Stimulated activated naive B cell treated with anti-CD40 and anti-IgM and Interleukin-4, amounts not matched to agents 10 μg/mL and 1 μg/mL and 100 μg/mL, for 72 hours (primary cell): ENCODE measurements around the gene RNF157.
"Not testable (repeated sequence)": the region's sequence is repeated elsewhere in the genome, so short reads cannot be mapped to it uniquely, and the experiment has no call there.

Experiments used
- ATAC-seq, 2 donors: fragments of 150-1000 bp; cut with Tn5 transposase; replicated peaks; 2 replicates each; pipeline ENCODE4 v1.10.0; 2021; ENCODE audit warnings: moderate library complexity in 1 of 2
- DNase-seq: peaks from one replicate; pipeline ENCODE4 v3.0.0; 2021
- H3K27ac Mint-ChIP-seq: one replicate; pipeline ENCODE4 v1.8.0; 2022; ENCODE audit warnings: mild to moderate bottlenecking, mixed read lengths
- H3K27me3 Mint-ChIP-seq, 2 donors: one replicate each; pipeline ENCODE4 v1.8.0; 2022; ENCODE audit warnings: mixed read lengths in 2 of 2
- H3K36me3 Mint-ChIP-seq, 2 donors: one replicate each; pipeline ENCODE4 v1.8.0; 2022; ENCODE audit warnings: mixed read lengths in 2 of 2, mild to moderate bottlenecking in 1 of 2
- H3K4me1 Mint-ChIP-seq, 2 donors: one replicate each; pipeline ENCODE4 v1.8.0; 2022; ENCODE audit warnings: mixed read lengths in 2 of 2, mild to moderate bottlenecking in 1 of 2
- H3K4me3 Mint-ChIP-seq, 2 donors: one replicate each; pipeline ENCODE4 v1.8.0; 2022; ENCODE audit warnings: mild to moderate bottlenecking in 2 of 2, mixed read lengths in 2 of 2, moderate library complexity in 1 of 2
- H3K9me3 Mint-ChIP-seq, 2 donors: one replicate each; pipeline ENCODE4 v1.8.0; 2022; ENCODE audit warnings: mixed read lengths in 2 of 2, mild to moderate bottlenecking in 1 of 2

The RNF157 gene

GRCh38 chr17:76265624-76266243, 25.4 kb upstream of the RNF157 start:
- peaks cover 32 to 40% of the 10 kb centered on the region in 2 donors for H3K36me3 Mint-ChIP-seq
- H3K9me3 Mint-ChIP-seq = no peaks in the 10 kb centered on the region
- ATAC-seq (no peak), DNase-seq (no peak)
- peak overlapping the region; percentile 92 to 94 for H3K4me3 Mint-ChIP-seq
- H3K4me1 Mint-ChIP-seq = peaks cover 47 to 78% of the 10 kb centered on the region in 2 donors
- H3K27me3 Mint-ChIP-seq = no peaks in the 10 kb centered on the region
- H3K27ac Mint-ChIP-seq = peak overlapping the region; percentile 99

- H3K4me1 Mint-ChIP-seq = peaks cover 51 to 80% of the 10 kb centered on the region in 2 donors
Observed at GRCh38 chr17:76264755-76265623, 24.7 kb upstream of the RNF157 start, which contains the start of gene UBALD2. TSS of gene UBALD2 (plus strand) at chr17:76265348. CDS start at chr17:76265506, 158 bp downstream.

GRCh38 chr17:76264425-76264754, 24.1 kb upstream of the RNF157 start:
- DNase-seq (no peak), ATAC-seq (no peak)
- peaks cover 26 to 31% of the 10 kb centered on the region in 2 donors for H3K36me3 Mint-ChIP-seq
- H3K4me3 Mint-ChIP-seq = peak overlapping the region; percentile 34 to 77
- peak overlapping the region; percentile 96 for H3K27ac Mint-ChIP-seq
- H3K27me3 Mint-ChIP-seq = no peaks in the 10 kb centered on the region
- peaks cover 46 to 76% of the 10 kb centered on the region in 2 donors for H3K4me1 Mint-ChIP-seq
- no peaks in the 10 kb centered on the region for H3K9me3 Mint-ChIP-seq

More at GRCh38 chr17:76264755-76265623, 24.7 kb upstream of the RNF157 start, which contains the start of gene UBALD2:
- no peaks in the 10 kb centered on the region for H3K27me3 Mint-ChIP-seq
- H3K36me3 Mint-ChIP-seq = peaks cover 29 to 37% of the 10 kb centered on the region in 2 donors
- ATAC-seq (peak; percentile 79 to 84), DNase-seq (peak; percentile 100)
- peak within 1 kb of the TSS; percentile 99 for H3K27ac Mint-ChIP-seq
- H3K9me3 Mint-ChIP-seq = no peaks in the 10 kb centered on the region
- peak within 1 kb of the TSS; percentile 92 to 94 for H3K4me3 Mint-ChIP-seq

GRCh38 chr17:76263896-76264295, 23.6 kb upstream of the RNF157 start:
- peak overlapping the region; percentile 96 for H3K27ac Mint-ChIP-seq
- peak overlapping the region; percentile 5 to 77 for H3K4me3 Mint-ChIP-seq
- H3K4me1 Mint-ChIP-seq = peaks cover 42 to 72% of the 10 kb centered on the region in 2 donors
- H3K9me3 Mint-ChIP-seq = no peaks in the 10 kb centered on the region
- peaks cover 22 to 26% of the 10 kb centered on the region in 2 donors for H3K36me3 Mint-ChIP-seq
- DNase-seq = no peak
- no peaks in the 10 kb centered on the region for H3K27me3 Mint-ChIP-seq
- ATAC-seq = no peak

- DNase-seq = peak; percentile 67
- peak overlapping the region; percentile 73 to 74 for H3K4me3 Mint-ChIP-seq
- no peaks in the 10 kb centered on the region for H3K27me3 Mint-ChIP-seq
- ATAC-seq = peak; percentile 35 to 38
- H3K4me1 Mint-ChIP-seq = peaks cover 38 to 61% of the 10 kb centered on the region in 2 donors
- H3K27ac Mint-ChIP-seq = peak overlapping the region; percentile 96
- H3K36me3 Mint-ChIP-seq = peaks cover 15 to 18% of the 10 kb centered on the region in 2 donors
- no peaks in the 10 kb centered on the region for H3K9me3 Mint-ChIP-seq
Observed at GRCh38 chr17:76262732-76263344, 22.5 kb upstream of the RNF157 start.

- H3K27me3 Mint-ChIP-seq = no peaks in the 10 kb centered on the region
- H3K4me1 Mint-ChIP-seq = peaks cover 38 to 53% of the 10 kb centered on the region in 2 donors
- H3K4me3 Mint-ChIP-seq = peak overlapping the region; percentile 31 to 74
- ATAC-seq = no peak
- peaks cover 10% of the 10 kb centered on the region in 2 donors for H3K36me3 Mint-ChIP-seq
- no peak for DNase-seq
- H3K27ac Mint-ChIP-seq = peak overlapping the region; percentile 96
- H3K9me3 Mint-ChIP-seq = no peaks in the 10 kb centered on the region
Observed at GRCh38 chr17:76261421-76262215, 21.3 kb upstream of the RNF157 start.

- DNase-seq (no peak), ATAC-seq (no peak)
- Mint-ChIP-seq H3K4me1 (peaks cover 40 to 56% of the 10 kb centered on the region in 2 donors), H3K27me3 (no peaks in the 10 kb centered on the region), H3K4me3 (no peak overlapping the region), H3K27ac (no peak overlapping the region), H3K9me3 (no peaks in the 10 kb centered on the region), H3K36me3 (peaks cover under 1 to 3% of the 10 kb centered on the region in 2 donors)
Observed at GRCh38 chr17:76260669-76261068, 20.4 kb upstream of the RNF157 start.

GRCh38 chr17:76260220-76260619, 19.9 kb upstream of the RNF157 start:
- Mint-ChIP-seq H3K4me1 (peaks cover 44 to 56% of the 10 kb centered on the region in 2 donors), H3K36me3 (peaks cover 0 to 3% of the 10 kb centered on the region in 2 donors), H3K27me3 (no peaks in the 10 kb centered on the region), H3K27ac (no peak overlapping the region), H3K4me3 (no peak overlapping the region), H3K9me3 (no peaks in the 10 kb centered on the region)
- no peak for ATAC-seq
- no peak for DNase-seq

- H3K9me3 Mint-ChIP-seq, H3K4me3 Mint-ChIP-seq, DNase-seq, ATAC-seq, H3K36me3 Mint-ChIP-seq, H3K27me3 Mint-ChIP-seq, H3K27ac Mint-ChIP-seq: not testable (repeated sequence)
- peaks cover 35 to 44% of the 10 kb centered on the region in 2 donors for H3K4me1 Mint-ChIP-seq
Observed at GRCh38 chr17:76256430-76257050, 16.2 kb upstream of the RNF157 start.

GRCh38 chr17:76255801-76256429, 15.6 kb upstream of the RNF157 start:
- Mint-ChIP-seq H3K9me3 (peaks cover 0 to 1% of the 10 kb centered on the region in 2 donors), H3K27me3 (no peaks in the 10 kb centered on the region), H3K4me1 (peaks cover 33 to 43% of the 10 kb centered on the region in 2 donors), H3K4me3 (no peak overlapping the region), H3K36me3 (peaks cover 0 to 3% of the 10 kb centered on the region in 2 donors), H3K27ac (no peak overlapping the region)
- no peak for ATAC-seq
- no peak for DNase-seq

- H3K9me3 Mint-ChIP-seq = peaks cover 0 to 1% of the 10 kb centered on the region in 2 donors
- ATAC-seq (no peak), DNase-seq (no peak)
- no peak overlapping the region for H3K4me3 Mint-ChIP-seq
- H3K27me3 Mint-ChIP-seq = no peaks in the 10 kb centered on the region
- peaks cover 0 to 3% of the 10 kb centered on the region in 2 donors for H3K36me3 Mint-ChIP-seq
- peaks cover 23 to 31% of the 10 kb centered on the region in 2 donors for H3K4me1 Mint-ChIP-seq
- H3K27ac Mint-ChIP-seq = no peak overlapping the region
Observed at GRCh38 chr17:76254275-76254674, 14.0 kb upstream of the RNF157 start.

GRCh38 chr17:76253841-76254240, 13.5 kb upstream of the RNF157 start:
- H3K4me3 Mint-ChIP-seq = no peak overlapping the region
- DNase-seq (no peak), ATAC-seq (no peak)
- H3K36me3 Mint-ChIP-seq = peaks cover 0 to 3% of the 10 kb centered on the region in 2 donors
- H3K27ac Mint-ChIP-seq = no peak overlapping the region
- H3K4me1 Mint-ChIP-seq = peaks cover 23 to 31% of the 10 kb centered on the region in 2 donors
- no peaks in the 10 kb centered on the region for H3K27me3 Mint-ChIP-seq
- peaks cover 0 to 1% of the 10 kb centered on the region in 2 donors for H3K9me3 Mint-ChIP-seq
